Smooth muscle cell (in vitro differentiated cells): ENCODE measurements around the gene SPATA13. TPM values are rescaled to one million over a fixed set of nuclear protein-coding genes. Genes with fewer than 3 reads are reported as not detected.

Source experiments
- DNase-seq: peaks from one replicate; lab custom pipeline; 2025; ENCODE audit not compliant: unreplicated experiment; lab: John Stamatoyannopoulos, UW
- H2AFZ ChIP-seq: fragments of 200-600 bp; sonication (generic); 2 replicates; pipeline ENCODE4 v1.6.0; 2016; ENCODE audit warnings: antibody characterized with exemption, low read depth, mild to moderate bottlenecking
- H3F3A ChIP-seq: fragments of 200-600 bp; sonication (generic); 2 replicates; pipeline ENCODE4 v1.6.0; 2017; ENCODE audit warnings: antibody characterized with exemption, low read depth
- H3K27ac ChIP-seq: fragments of 200-600 bp; sonication (generic); 2 replicates; pipeline ENCODE4 v1.5.1; 2016; ENCODE audit warnings: low read depth, mild to moderate bottlenecking
- H3K27me3 ChIP-seq: fragments of 200-600 bp; sonication (generic); 2 replicates; pipeline ENCODE4 v1.6.1; 2016; ENCODE audit warnings: low read depth, mild to moderate bottlenecking
- H3K36me3 ChIP-seq: fragments of 200-600 bp; sonication (generic); 2 replicates; pipeline ENCODE4 v1.5.1; 2016; ENCODE audit warnings: low read depth
- H3K4me1 ChIP-seq: fragments of 200-600 bp; sonication (generic); 2 replicates; pipeline ENCODE4 v1.5.1; 2016; ENCODE audit warnings: low read depth
- H3K4me2 ChIP-seq: fragments of 200-600 bp; sonication (generic); 2 replicates; pipeline ENCODE4 v1.6.0; 2016; ENCODE audit warnings: mild to moderate bottlenecking
- H3K4me3 ChIP-seq: fragments of 200-600 bp; sonication (generic); 2 replicates; pipeline ENCODE4 v1.5.1; 2016; ENCODE audit warnings: mild to moderate bottlenecking
- H3K79me2 ChIP-seq: fragments of 200-600 bp; sonication (generic); 2 replicates; pipeline ENCODE4 v1.6.0; 2016; ENCODE audit warnings: low read depth, mild to moderate bottlenecking
- H3K9ac ChIP-seq: fragments of 200-600 bp; sonication (generic); 2 replicates; pipeline ENCODE4 v1.6.0; 2016; ENCODE audit warnings: low read depth
- H3K9me3 ChIP-seq: fragments of 200-600 bp; sonication (generic); replicated peaks from 2 replicates; pipeline ENCODE4 v1.5.1; 2016; ENCODE audit warnings: low read depth
- H4K20me1 ChIP-seq: fragments of 200-600 bp; sonication (generic); 2 replicates; pipeline ENCODE4 v1.6.0; 2016; ENCODE audit warnings: low read depth
- CTCF ChIP-seq: fragments of 200-600 bp; sonication (generic); IDR thresholded peaks from 2 replicates; pipeline ENCODE4 v1.5.1; 2017; ENCODE audit warnings: borderline replicate concordance, mild to moderate bottlenecking, antibody characterized with exemption; ENCODE audit not compliant: insufficient read depth, poor library complexity, severe bottlenecking
- WGBS: methylation state at CpG from one replicate; pipeline ENCODE4 v1.1.7; 2016; ENCODE audit warnings: low lambda C conversion rate; 5-methylcytosine and 5-hydroxymethylcytosine counted together
- polyA plus RNA-seq: library from polyadenylated mRNA; unstranded; fragments of >200 nt; fragmentation: Nextera tagmentation; extraction: Ambion mirVana; gene quantifications from 2 replicates; pipeline ENCODE4 v1.2.1, GENCODE V29; 2016
- total RNA-seq: library from RNA; depleted of rRNA; stranded (reverse); fragments of >200 nt; gene quantifications from 2 replicates; pipeline ENCODE4 v1.2.3, GENCODE V29; 2014

SPATA13 gene
- total and polyA plus RNA-seq, 2 experiments from 2014 or later, result 7.1 to 16.6 TPM

GRCh38 chr13:24243302-24243701 lies 82.8 kb downstream of the SPATA13 start:
- Histone ChIP-seq H2AFZ (no peak overlapping the region), H3K4me2 (no peak overlapping the region), H3F3A (no peaks in the 10 kb centered on the region), H3K9me3 (no peaks in the 10 kb centered on the region), H3K9ac (no peak overlapping the region), H3K79me2 (no peaks in the 10 kb centered on the region), H3K27ac (no peak overlapping the region), H3K27me3 (no peaks in the 10 kb centered on the region), H4K20me1 (no peaks in the 10 kb centered on the region), H3K4me1 (no peaks in the 10 kb centered on the region), H3K4me3 (no peak overlapping the region), H3K36me3 (no peaks in the 10 kb centered on the region)
- DNase-seq, result no peak
- no peak for TF ChIP-seq CTCF
- 82% methylated on average over 2 of the region's 2 CpGs for WGBS

GRCh38 chr13:24244802-24245201 lies 84.3 kb downstream of the SPATA13 start:
- no peak overlapping the region for H2AFZ ChIP-seq
- no peaks in the 10 kb centered on the region for H3K79me2 ChIP-seq
- no peaks in the 10 kb centered on the region for H3K9me3 ChIP-seq
- no peak overlapping the region for H3K9ac ChIP-seq
- TF ChIP-seq CTCF, result no peak
- no peak overlapping the region for H3K27ac ChIP-seq
- no peaks in the 10 kb centered on the region for H3K27me3 ChIP-seq
- H4K20me1 ChIP-seq, result no peaks in the 10 kb centered on the region
- 90% methylated on average over 6 of the region's 6 CpGs for WGBS
- no peaks in the 10 kb centered on the region for H3K36me3 ChIP-seq
- DNase-seq, result no peak
- H3K4me1 ChIP-seq, result no peaks in the 10 kb centered on the region
- H3F3A ChIP-seq, result no peaks in the 10 kb centered on the region
- no peak overlapping the region for H3K4me3 ChIP-seq
- H3K4me2 ChIP-seq, result no peak overlapping the region

GRCh38 chr13:24247016-24247415 lies 86.5 kb downstream of the SPATA13 start:
- Histone ChIP-seq H3K9me3 (no peaks in the 10 kb centered on the region), H3K27me3 (no peaks in the 10 kb centered on the region), H3K4me3 (no peak overlapping the region), H2AFZ (no peak overlapping the region), H3K9ac (no peak overlapping the region), H3K4me1 (peaks cover 7% of the 10 kb centered on the region), H3K27ac (no peak overlapping the region), H3F3A (no peaks in the 10 kb centered on the region), H4K20me1 (no peaks in the 10 kb centered on the region), H3K36me3 (no peaks in the 10 kb centered on the region), H3K79me2 (no peaks in the 10 kb centered on the region), H3K4me2 (no peak overlapping the region)
- 87% methylated on average over 5 of the region's 5 CpGs for WGBS
- no peak for DNase-seq
- TF ChIP-seq CTCF, result no peak

GRCh38 chr13:24249624-24250023 lies 89.1 kb downstream of the SPATA13 start:
- Histone ChIP-seq H3K27me3 (no peaks in the 10 kb centered on the region), H3K9me3 (no peaks in the 10 kb centered on the region), H4K20me1 (no peaks in the 10 kb centered on the region), H3K79me2 (no peaks in the 10 kb centered on the region), H2AFZ (no peak overlapping the region), H3K9ac (no peak overlapping the region), H3K36me3 (no peaks in the 10 kb centered on the region), H3F3A (no peaks in the 10 kb centered on the region), H3K27ac (no peak overlapping the region), H3K4me3 (no peak overlapping the region), H3K4me2 (no peak overlapping the region), H3K4me1 (peaks cover 7% of the 10 kb centered on the region)
- no peak for DNase-seq
- WGBS, result 97% methylated on average over 9 of the region's 9 CpGs
- no peak for TF ChIP-seq CTCF
